Prostate gland (tissue), 2 donors: Measurements from ENCODE around the gene WDR31.

Experiments
- POLR2A ChIP-seq: fragments of 450-650 bp; IDR thresholded peaks from one replicate; pipeline ENCODE4 v1.6.1; 2016; ENCODE audit warnings: antibody characterized with exemption, mild to moderate bottlenecking
- POLR2AphosphoS5 ChIP-seq: sonication (generic); formaldehyde crosslinking; IDR thresholded peaks from one replicate; pipeline ENCODE4 v1.6.1; 2017; ENCODE audit warnings: antibody characterized with exemption
- TF ChIP-seq, protein P1 (sequence below), 4 experiments: fragments of 200-600 bp in 2 of 4; fragments of 450-650 bp in 2 of 4; sonication (generic) in 2 of 4; IDR thresholded peaks; 1 replicate in 3 of 4; 2 replicates in 1 of 4; pipeline ENCODE4 v1.5.1; 2016 to 2019; ENCODE audit warnings: antibody characterized with exemption in 4 of 4, mild to moderate bottlenecking in 2 of 4, moderate library complexity in 2 of 4

DNA sequence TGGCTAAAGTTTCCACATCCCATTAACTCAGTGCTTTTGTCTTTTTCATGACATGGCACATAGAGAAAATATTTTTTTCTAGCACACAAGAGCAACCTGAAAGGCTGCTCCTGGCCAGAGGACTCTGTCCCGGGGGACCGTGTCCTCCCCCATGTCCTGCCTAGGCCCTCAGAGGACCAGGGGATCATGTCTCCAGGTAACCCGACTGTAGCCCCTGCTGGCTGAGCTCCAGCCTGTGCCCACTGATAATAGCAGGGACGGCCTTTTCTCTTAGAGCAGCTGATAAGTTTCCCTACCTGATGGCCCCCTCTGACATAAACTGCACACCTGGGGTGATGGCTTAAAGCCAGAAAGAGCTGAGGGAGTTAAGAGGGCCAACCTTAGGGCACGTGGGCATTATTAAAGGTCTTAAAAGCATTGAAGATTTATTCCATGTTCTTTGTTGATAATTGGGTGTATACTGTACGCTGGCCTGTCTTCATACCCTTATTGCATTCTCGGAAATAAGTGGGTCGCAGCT, 30.8 kb upstream of the WDR31 start:
- TF ChIP-seq, protein P1, sequence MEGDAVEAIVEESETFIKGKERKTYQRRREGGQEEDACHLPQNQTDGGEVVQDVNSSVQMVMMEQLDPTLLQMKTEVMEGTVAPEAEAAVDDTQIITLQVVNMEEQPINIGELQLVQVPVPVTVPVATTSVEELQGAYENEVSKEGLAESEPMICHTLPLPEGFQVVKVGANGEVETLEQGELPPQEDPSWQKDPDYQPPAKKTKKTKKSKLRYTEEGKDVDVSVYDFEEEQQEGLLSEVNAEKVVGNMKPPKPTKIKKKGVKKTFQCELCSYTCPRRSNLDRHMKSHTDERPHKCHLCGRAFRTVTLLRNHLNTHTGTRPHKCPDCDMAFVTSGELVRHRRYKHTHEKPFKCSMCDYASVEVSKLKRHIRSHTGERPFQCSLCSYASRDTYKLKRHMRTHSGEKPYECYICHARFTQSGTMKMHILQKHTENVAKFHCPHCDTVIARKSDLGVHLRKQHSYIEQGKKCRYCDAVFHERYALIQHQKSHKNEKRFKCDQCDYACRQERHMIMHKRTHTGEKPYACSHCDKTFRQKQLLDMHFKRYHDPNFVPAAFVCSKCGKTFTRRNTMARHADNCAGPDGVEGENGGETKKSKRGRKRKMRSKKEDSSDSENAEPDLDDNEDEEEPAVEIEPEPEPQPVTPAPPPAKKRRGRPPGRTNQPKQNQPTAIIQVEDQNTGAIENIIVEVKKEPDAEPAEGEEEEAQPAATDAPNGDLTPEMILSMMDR (IDR thresholded peaks at IDR 0.05) = no peak
- TF ChIP-seq POLR2A = no peak
- TF ChIP-seq POLR2AphosphoS5 = no peak
